NCI-H146 treated with DMSO at 0.1 percent for 48 hours (cell line): Measurements from ENCODE around the gene CCT3.
A peak's percentile ranks its signal among the peaks of the same experiment; 100 is the strongest.
"Not testable (repeated sequence)": the region's sequence is repeated elsewhere in the genome, so short reads cannot be mapped to it uniquely, and the experiment has no call there.

ENCODE experiments used
- DNase-seq: peaks from one replicate; lab custom pipeline; 2025; ENCODE audit not compliant: unreplicated experiment; lab: John Stamatoyannopoulos, UW

CCT3 gene

GRCh38 chr1:156368889-156369684, 31.0 kb upstream of the CCT3 start, which contains the start of gene RHBG:
Gene RHBG (plus strand): TSS chr1:156369211. CDS start chr1:156369250, 39 bp downstream.
- DNase-seq: peak; percentile 58

GRCh38 chr1:156368157-156368658, 30.1 kb upstream of the CCT3 start:
- no peak for DNase-seq

- DNase-seq: no peak
These were observed 29.5 kb upstream of the CCT3 start for GRCh38 chr1:156367383-156368156.

GRCh38 chr1:156366378-156367166, 28.5 kb upstream of the CCT3 start:
- DNase-seq: no peak

- DNase-seq: no peak
These were observed 27.7 kb upstream of the CCT3 start for GRCh38 chr1:156365754-156366153.

GRCh38 chr1:156360534-156360933, 22.4 kb upstream of the CCT3 start:
- DNase-seq: no peak

GRCh38 chr1:156359973-156360372, 21.9 kb upstream of the CCT3 start:
- DNase-seq: no peak

- DNase-seq: no peak
These were observed 21.2 kb upstream of the CCT3 start for GRCh38 chr1:156359249-156359648.

- DNase-seq: no peak
These were observed 20.5 kb upstream of the CCT3 start for GRCh38 chr1:156358641-156359040.

GRCh38 chr1:156357977-156358376, 19.9 kb upstream of the CCT3 start:
- no peak for DNase-seq

- peak; percentile 64 for DNase-seq
These were observed 18.9 kb upstream of the CCT3 start for GRCh38 chr1:156356875-156357534.

- no peak for DNase-seq
These were observed 18.3 kb upstream of the CCT3 start for GRCh38 chr1:156356262-156356874.

- DNase-seq: not testable (repeated sequence)
These were observed 14.4 kb upstream of the CCT3 start for GRCh38 chr1:156352481-156352880.

- no peak for DNase-seq
These were observed 9.2 kb upstream of the CCT3 start for GRCh38 chr1:156347331-156347730.

GRCh38 chr1:156346636-156347035, 8.5 kb upstream of the CCT3 start:
- no peak for DNase-seq

GRCh38 chr1:156346035-156346434, 7.9 kb upstream of the CCT3 start:
- not testable (repeated sequence) for DNase-seq

- no peak for DNase-seq
These were observed 6.3 kb upstream of the CCT3 start for GRCh38 chr1:156344409-156344808.

GRCh38 chr1:156342166-156342955, 4.3 kb upstream of the CCT3 start:
- no peak for DNase-seq

GRCh38 chr1:156337888-156338179, 258 bp downstream of the CCT3 start:
- no peak for DNase-seq
